K562 (cell line): Measurements from ENCODE around the gene DCHS2. TPM values are rescaled to one million over a fixed set of nuclear protein-coding genes. Genes with fewer than 3 reads are reported as not detected.

Experiments used
- ATAC-seq: fragments of 200-7000 bp; cut with Tn5 transposase; 3 replicates; pipeline ENCODE4 v1.9.1; 2020; ENCODE audit warnings: moderate library complexity
- BruUV-seq: library from RNA; stranded (reverse); fragments of 400-500 nt; replicated peaks from 2 replicates; lab custom pipeline; 2021; lab: Mats Ljungman, UMichigan
- CTCF ChIA-PET: fragments of 300-600 bp; formaldehyde crosslinking; extraction: SDS; loops from one replicate; lab custom pipeline; 2021; ENCODE audit warnings: low intra/inter-chr PET ratio; lab: Yijun Ruan, JAX
- POLR2A ChIA-PET: fragments of 300-600, 350-650 bp; sonication (Branson Sonifier 250); formaldehyde crosslinking; extraction: SDS; loops from one replicate; lab custom pipeline; 2021; ENCODE audit warnings: antibody characterized with exemption, inconsistent platforms; lab: Yijun Ruan, JAX
- DNase-seq, 4 experiments: peaks; one replicate each; pipeline versions ENCODE4 v3.0.0 to v3.0.0-alpha.2; 2011 to 2018; ENCODE audit warnings: low spot score in 3 of 4, mixed read lengths in 3 of 4; ENCODE audit errors: extremely low read depth in 1 of 4
- FAIRE-seq: peaks from 2 replicates; lab custom pipeline; 2011; peaks lifted over from hg19 to GRCh38; lab: Jason Lieb, UNC
- H2AFZ ChIP-seq: 2 replicates; pipeline ENCODE4 v1.6.0; 2011; ENCODE audit warnings: low read depth, low read length, control low read depth, inconsistent platforms
- H3K27ac ChIP-seq: fragments of 200-600 bp; 3 replicates; pipeline ENCODE4 v1.8.0; 2011; ENCODE audit warnings: low read depth, mild to moderate bottlenecking, control low read depth, inconsistent platforms, low read length, moderate library complexity, mixed read lengths; ENCODE audit errors: extremely low read depth
- H3K27me3 ChIP-seq, 2 experiments: fragments of 300-600 bp in 1 of 2; 2 replicates in 1 of 2; 3 replicates in 1 of 2; pipeline versions ENCODE4 v1.6.0 to v1.8.0; 2011; ENCODE audit warnings: inconsistent platforms in 2 of 2, low read length in 2 of 2, mild to moderate bottlenecking in 1 of 2, mixed read lengths in 1 of 2, moderate library complexity in 1 of 2; ENCODE audit not compliant: control insufficient read depth in 2 of 2, insufficient read depth in 2 of 2
- H3K36me3 ChIP-seq: fragments of 300-600 bp; 3 replicates; pipeline ENCODE4 v1.8.0; 2011; ENCODE audit warnings: mild to moderate bottlenecking, low read length, inconsistent platforms; ENCODE audit not compliant: control insufficient read depth, insufficient read depth
- H3K4me1 ChIP-seq, 2 experiments: fragments of 200-600 bp in 1 of 2; replicated peaks in 1 of 2; 2 replicates in 1 of 2; 3 replicates in 1 of 2; pipeline versions ENCODE4 v1.5.1 to v1.8.0; 2011; ENCODE audit warnings: inconsistent platforms in 2 of 2, low read length in 2 of 2, mild to moderate bottlenecking in 1 of 2, mixed read lengths in 1 of 2, moderate library complexity in 1 of 2; ENCODE audit not compliant: control insufficient read depth in 2 of 2, insufficient read depth in 2 of 2
- H3K4me2 ChIP-seq: 2 replicates; pipeline ENCODE4 v1.6.1; 2011; ENCODE audit warnings: low read length, control low read depth, inconsistent platforms, mixed read lengths; ENCODE audit not compliant: insufficient read depth
- H3K4me3 ChIP-seq: fragments of 200-600 bp; sonication (generic), shearing (Covaris generic); 2 replicates; pipeline ENCODE4 v1.5.1; 2016; ENCODE audit warnings: control low read depth, inconsistent platforms
- H3K79me2 ChIP-seq: fragments of 200-600 bp; 3 replicates; pipeline ENCODE4 v1.8.0; 2011; ENCODE audit warnings: low read length, inconsistent platforms; ENCODE audit not compliant: control insufficient read depth, insufficient read depth
- H3K9ac ChIP-seq, 2 experiments: 2 replicates each; pipeline versions ENCODE4 v1.6.0 to v1.6.1; 2011; ENCODE audit warnings: low read depth in 2 of 2, low read length in 2 of 2, control low read depth in 1 of 2, inconsistent platforms in 1 of 2, mild to moderate bottlenecking in 1 of 2, mixed read lengths in 1 of 2; ENCODE audit not compliant: insufficient read depth in 1 of 2
- H3K9me1 ChIP-seq: one replicate; pipeline ENCODE4 v1.6.0; 2011; ENCODE audit warnings: inconsistent platforms, mild to moderate bottlenecking, low read length, moderate library complexity; ENCODE audit not compliant: control insufficient read depth, insufficient read depth
- H3K9me3 ChIP-seq: replicated peaks from 2 replicates; pipeline ENCODE4 v1.5.1; 2011; ENCODE audit warnings: low read depth, low read length, inconsistent platforms; ENCODE audit not compliant: control insufficient read depth, insufficient read depth
- H4K20me1 ChIP-seq: replicated peaks from 2 replicates; pipeline ENCODE4 v1.6.1; 2011; ENCODE audit warnings: low read length, inconsistent platforms, mixed read lengths; ENCODE audit not compliant: control insufficient read depth, insufficient read depth
- CTCF ChIP-seq, 3 experiments: IDR thresholded peaks in 2 of 3; conservative IDR thresholded peaks in 1 of 3; 2 replicates each; pipeline ENCODE4 v1.5.1; 2011 to 2012; ENCODE audit warnings: low read length in 3 of 3, mild to moderate bottlenecking in 3 of 3, control low read depth in 2 of 3, improper control_type of control experiment in 1 of 3, inconsistent platforms in 1 of 3, low read depth in 1 of 3, mixed read lengths in 1 of 3, moderate library complexity in 1 of 3; ENCODE audit not compliant: insufficient read depth in 2 of 3
- GATAD2B ChIP-seq: fragments of 450-650 bp; IDR thresholded peaks from 2 replicates; pipeline ENCODE4 v1.6.1; 2017; ENCODE audit warnings: mild to moderate bottlenecking, borderline replicate concordance
- RAD21 ChIP-seq, 2 experiments: fragments of 250-450 bp in 1 of 2; fragments of 450-650 bp in 1 of 2; sonication (Bioruptor Pico) in 1 of 2; formaldehyde crosslinking in 1 of 2; IDR thresholded peaks in 1 of 2; conservative IDR thresholded peaks in 1 of 2; 2 replicates each; pipeline versions ENCODE4 v1.4.0 to v1.8.0; 2020 to 2022; ENCODE audit warnings: mild to moderate bottlenecking in 2 of 2, moderate library complexity in 1 of 2
- RBM25 ChIP-seq: fragments of 200-400 bp; formaldehyde crosslinking; IDR thresholded peaks from 2 replicates; pipeline ENCODE4 v1.6.1; 2018; ENCODE audit warnings: low read length, low read depth, moderate library complexity; ENCODE audit not compliant: severe bottlenecking
- REST ChIP-seq, 2 experiments: fragments of 450-650 bp; formaldehyde crosslinking in 1 of 2; IDR thresholded peaks; 2 replicates each; pipeline versions ENCODE4 v1.4.0 to v1.6.1; 2014 to 2020; ENCODE audit warnings: mild to moderate bottlenecking in 2 of 2, borderline replicate concordance in 1 of 2, low read depth in 1 of 2
- SMC3 ChIP-seq: conservative IDR thresholded peaks from 2 replicates; pipeline ENCODE4 v1.6.1; 2011; ENCODE audit warnings: low read depth, low read length, improper control_type of control experiment; ENCODE audit not compliant: insufficient read depth
- ZNF263 ChIP-seq: sonication (generic); formaldehyde crosslinking; IDR thresholded peaks from 2 replicates; pipeline ENCODE4 v1.8.0; 2022; ENCODE audit warnings: mild to moderate bottlenecking, missing genetic modification reagents, borderline replicate concordance
- WGBS: fragments of 100-300 bp; shearing (Covaris generic); methylation state at CpG from one replicate; pipeline ENCODE4 v1.1.6; 2016; ENCODE audit warnings: low coverage, mixed read lengths; ENCODE audit not compliant: insufficient coverage; ENCODE audit errors: missing lambda C conversion rate; 5-methylcytosine and 5-hydroxymethylcytosine counted together
- in situ Hi-C: fragments of 300-500 bp; cut with MboI; formaldehyde crosslinking; loops from 4 replicates; pipeline ENCODE4 v1.15.0; 2018; ENCODE audit warnings: inconsistent platforms, mixed read lengths
- intact Hi-C: fragments of 100-400 bp; cut with micrococcal nuclease; formaldehyde crosslinking; loops from 2 replicates; pipeline ENCODE4 v1.14.2; 2022
- polyA plus RNA-seq, 8 experiments: library from polyadenylated mRNA; depleted of rRNA in 4 of 8; stranded (reverse) in 5 of 8; unstranded in 3 of 8; fragments of >200 nt; fragmentation: Nextera tagmentation in 2 of 8; fragmentation: Illumina TruSeq in 1 of 8; extraction: Ambion mirVana in 2 of 8; extraction: Trizol in 1 of 8; gene quantifications; 2 replicates each; pipeline versions ENCODE4 v1.2.1 to v1.2.3, GENCODE V29; 2011 to 2014; ENCODE audit warnings: inconsistent platforms in 1 of 8, missing spikeins in 1 of 8
- total RNA-seq, 7 experiments: library from RNA; depleted of rRNA in 6 of 7; stranded (reverse); fragments of >200 nt in 6 of 7; fragmentation: Illumina TruSeq in 2 of 7; extraction: Trizol in 2 of 7; gene quantifications; 2 replicates each; pipeline versions ENCODE4 v1.2.1 to v1.2.3, GENCODE V29; 2011 to 2021; ENCODE audit warnings: low replicate concordance in 1 of 7
- TF ChIP-seq, protein P1 (sequence below), 2 experiments: fragments of 450-650 bp; IDR thresholded peaks; 2 replicates each; pipeline ENCODE4 v1.6.1; 2016

Gene DCHS2
- total and polyA plus RNA-seq, 9 of the 15 experiments (the other 6 are each of a cell fraction or from before 2014, with no cell fraction given) = 0.49 to 7.1 (median 5.3) TPM

- H3K27me3 ChIP-seq = no peaks in the 10 kb centered on the region
- H3K27ac ChIP-seq = no peak overlapping the region
- DNase-seq (peak; percentile 34 to 65 (median 48)), ATAC-seq (peak; percentile 81), FAIRE-seq (peak; percentile 56)
- in situ Hi-C loops = loop anchor here (5.0 kb wide), 1 partner anchor 101 kb away; no protein-coding TSS in a partner anchor
- 0 out of 2 replicates have a peak overlapping the region, but pooled peaks have one; percentile 11 for H2AFZ ChIP-seq
- H3K9ac ChIP-seq = no peak overlapping the region
- intact Hi-C loops = loop anchor here (5.0 kb wide), 1 partner anchor 41 kb away; no protein-coding TSS in a partner anchor
- no peaks in the 10 kb centered on the region for H3K36me3 ChIP-seq
- no peaks in the 10 kb centered on the region for H4K20me1 ChIP-seq
- no peaks in the 10 kb centered on the region for H3K9me3 ChIP-seq
- no TSS peak for BruUV-seq
- no peak overlapping the region for H3K4me3 ChIP-seq
- H3K4me1 ChIP-seq = no peaks in the 10 kb centered on the region; a peak in 1 of 5 replicates
- H3K79me2 ChIP-seq = no peaks in the 10 kb centered on the region
- H3K4me2 ChIP-seq = no peak overlapping the region
- WGBS = 8% methylated on average over 1 of the region's 1 CpG
- ChIA-PET CTCF (interaction anchor here (0.6 to 1.1 kb wide), 3 partner anchors 103 to 174 kb away, joined by 3 to 4 read pairs (median 3); no protein-coding TSS in a partner anchor), POLR2A (no interaction called here)
- no peaks in the 10 kb centered on the region for H3K9me1 ChIP-seq
- TF ChIP-seq RAD21 (CRISPR knock-in tag; conservative IDR thresholded peaks at IDR 0.05 in 1 of 2, IDR thresholded peaks at IDR 0.05 in 1 of 2) = peak; percentile 24 to 58; a peak in 3 of 4 replicates
- TF ChIP-seq REST (IDR thresholded peaks at IDR 0.05; ENCODE audit: borderline replicate concordance) = peak; percentile 41; the same call in 1 of the 2 replicates
- no peak for TF ChIP-seq REST (CRISPR knock-in tag; IDR thresholded peaks at IDR 0.05; ENCODE audit: low read depth)
- TF ChIP-seq, protein P1, sequence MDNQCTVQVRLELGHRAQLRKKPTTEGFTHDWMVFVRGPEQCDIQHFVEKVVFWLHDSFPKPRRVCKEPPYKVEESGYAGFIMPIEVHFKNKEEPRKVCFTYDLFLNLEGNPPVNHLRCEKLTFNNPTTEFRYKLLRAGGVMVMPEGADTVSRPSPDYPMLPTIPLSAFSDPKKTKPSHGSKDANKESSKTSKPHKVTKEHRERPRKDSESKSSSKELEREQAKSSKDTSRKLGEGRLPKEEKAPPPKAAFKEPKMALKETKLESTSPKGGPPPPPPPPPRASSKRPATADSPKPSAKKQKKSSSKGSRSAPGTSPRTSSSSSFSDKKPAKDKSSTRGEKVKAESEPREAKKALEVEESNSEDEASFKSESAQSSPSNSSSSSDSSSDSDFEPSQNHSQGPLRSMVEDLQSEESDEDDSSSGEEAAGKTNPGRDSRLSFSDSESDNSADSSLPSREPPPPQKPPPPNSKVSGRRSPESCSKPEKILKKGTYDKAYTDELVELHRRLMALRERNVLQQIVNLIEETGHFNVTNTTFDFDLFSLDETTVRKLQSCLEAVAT (IDR thresholded peaks at IDR 0.05) = no peak
- TF ChIP-seq GATAD2B = no peak
- peak; percentile 50 to 67 (median 62); a peak in 5 of 6 replicates for TF ChIP-seq CTCF (IDR thresholded peaks at IDR 0.05 in 2 of 3, conservative IDR thresholded peaks at IDR 0.05 in 1 of 3; ENCODE audit: insufficient read depth in 2 of 3, low read depth in 1 of 3, low read length in 3 of 3)
- TF ChIP-seq SMC3 = peak; percentile 32; the same call in 1 of the 2 replicates
- peak; percentile 42; the same call in 1 of the 2 replicates for TF ChIP-seq ZNF263 (CRISPR knock-in tag)
- no peak for TF ChIP-seq RBM25
Observed at GRCh38 chr4:154503598-154503997, 12.0 kb upstream of the DCHS2 start.
